Measurements from ENCODE around the gene CDADC1.
"Not testable (repeated sequence)": the region's sequence is repeated elsewhere in the genome, so short reads cannot be mapped to it uniquely, and the experiment has no call there.

CDADC1 gene

GRCh38 chr13:49315756-49316482 is 68.2 kb downstream of the CDADC1 start:
- DNase-seq (ENCODE audit: low spot score): no peak

DNA sequence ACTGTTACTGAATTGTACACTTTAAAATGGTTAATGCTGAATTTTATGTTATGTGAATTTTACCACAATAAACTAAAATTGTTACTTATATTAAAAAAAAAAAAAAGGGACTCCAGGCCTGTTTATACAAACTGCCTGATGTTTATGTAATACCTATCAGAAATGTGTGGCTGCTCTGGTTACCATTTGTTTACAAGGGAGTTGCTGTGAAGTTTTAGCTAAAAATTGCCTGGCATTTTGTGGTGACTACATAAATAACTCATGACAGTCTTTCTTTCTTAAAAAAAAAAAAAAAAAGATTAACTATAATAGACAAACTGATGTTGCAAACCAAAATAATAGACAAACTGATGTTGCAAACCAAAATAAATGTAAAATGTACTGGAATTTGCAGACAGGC is 71.8 kb downstream of the CDADC1 start:
- peak; percentile 35 for DNase-seq (ENCODE audit: low spot score)

- no peak for DNase-seq (ENCODE audit: low spot score)
These were observed 72.2 kb downstream of the CDADC1 start for GRCh38 chr13:49319951-49320350.

DNA sequence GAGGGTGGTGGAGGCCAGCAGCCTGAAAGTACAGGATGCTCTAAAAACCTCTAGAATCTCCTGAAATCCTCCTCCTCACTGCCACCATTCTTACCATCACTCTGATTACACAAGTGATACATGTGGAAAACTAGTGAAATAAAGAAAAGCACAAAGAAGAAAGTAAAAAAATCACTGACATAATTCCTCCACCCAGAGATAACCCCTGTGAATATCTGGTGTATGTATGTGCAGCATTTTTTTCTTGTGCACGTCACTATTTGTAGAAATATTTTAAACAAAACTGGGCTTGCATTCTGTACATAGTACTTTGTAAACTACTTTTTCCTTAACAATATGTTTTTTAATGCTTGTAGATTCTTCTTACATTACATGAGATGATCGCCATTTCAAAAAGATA is 73.2 kb downstream of the CDADC1 start:
- no peak for DNase-seq (ENCODE audit: low spot score)

GRCh38 chr13:49322702-49323101 is 75.0 kb downstream of the CDADC1 start:
- no peak for DNase-seq (ENCODE audit: low spot score)

DNA sequence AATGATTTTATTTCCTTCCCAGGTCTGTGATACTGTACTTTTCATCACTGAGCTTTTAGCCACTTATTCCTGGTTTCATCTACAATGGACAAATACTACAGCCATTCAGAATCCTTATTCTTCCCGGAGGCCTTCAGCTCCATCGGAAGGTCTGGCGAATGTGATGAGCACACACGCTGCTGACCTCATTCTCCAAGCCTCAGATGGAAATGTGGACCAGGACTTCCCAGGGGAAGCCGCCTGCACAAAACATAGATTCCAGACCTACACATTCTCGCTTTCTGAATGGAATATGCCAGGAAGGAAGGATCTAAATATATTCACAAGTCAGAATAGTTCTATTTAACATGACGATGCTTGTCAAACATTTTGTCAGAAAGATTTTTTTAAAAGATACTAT is 75.6 kb downstream of the CDADC1 start:
- DNase-seq (ENCODE audit: low spot score): no peak

GRCh38 chr13:49326222-49326917 is 78.6 kb downstream of the CDADC1 start:
- no peak for DNase-seq (ENCODE audit: low spot score)

DNA sequence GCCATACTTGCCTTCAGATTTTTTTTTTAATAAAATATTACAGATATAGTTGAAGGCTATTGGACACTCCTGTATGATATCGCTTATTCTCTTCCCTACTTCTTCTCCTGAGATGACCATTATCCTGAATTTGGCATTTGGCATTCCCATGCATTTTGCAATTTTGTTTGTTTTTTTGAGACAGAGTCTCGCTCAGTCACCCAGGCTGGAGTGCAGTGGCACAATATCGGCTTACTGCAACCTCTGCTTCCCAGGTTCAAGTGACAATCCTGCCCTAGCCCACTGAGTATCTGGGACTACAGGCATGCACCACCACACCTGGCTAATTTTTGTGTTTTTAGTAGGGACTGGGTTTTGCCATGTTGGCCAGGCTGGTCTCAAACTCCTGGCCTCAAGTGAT is 79.4 kb downstream of the CDADC1 start:
- not testable (repeated sequence) for DNase-seq (ENCODE audit: low spot score)

GRCh38 chr13:49329831-49330545 is 82.3 kb downstream of the CDADC1 start:
- DNase-seq (ENCODE audit: low spot score): no peak

- no peak for DNase-seq (ENCODE audit: low spot score)
These were observed 82.8 kb downstream of the CDADC1 start for GRCh38 chr13:49330546-49330864.

- no peak for DNase-seq (ENCODE audit: low spot score)
These were observed 88.9 kb downstream of the CDADC1 start for GRCh38 chr13:49336655-49337054.

GRCh38 chr13:49340161-49340560 is 92.4 kb downstream of the CDADC1 start:
- DNase-seq (ENCODE audit: low spot score): no peak

DNA sequence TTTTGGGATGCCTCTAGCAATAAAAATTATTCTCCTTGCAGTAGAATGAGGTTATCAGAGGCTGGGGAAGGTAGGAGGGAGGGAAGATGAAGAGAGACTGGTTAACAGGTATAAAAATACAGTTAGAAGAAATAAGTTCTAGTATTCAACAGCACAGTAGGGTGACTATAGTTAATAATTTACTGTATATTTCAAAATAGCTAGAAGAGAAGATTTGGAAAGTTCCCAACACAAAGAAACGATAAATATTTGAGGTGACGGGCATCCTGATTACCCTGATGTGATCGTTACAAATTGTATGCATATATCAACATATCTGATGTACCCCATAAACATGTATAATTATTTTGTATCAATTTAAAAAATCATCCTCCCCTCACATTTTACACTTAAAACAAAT is 93.8 kb downstream of the CDADC1 start:
- DNase-seq (ENCODE audit: low spot score): no peak

GRCh38 chr13:49341941-49342340 is 94.2 kb downstream of the CDADC1 start:
- DNase-seq (ENCODE audit: low spot score): no peak

DNA sequence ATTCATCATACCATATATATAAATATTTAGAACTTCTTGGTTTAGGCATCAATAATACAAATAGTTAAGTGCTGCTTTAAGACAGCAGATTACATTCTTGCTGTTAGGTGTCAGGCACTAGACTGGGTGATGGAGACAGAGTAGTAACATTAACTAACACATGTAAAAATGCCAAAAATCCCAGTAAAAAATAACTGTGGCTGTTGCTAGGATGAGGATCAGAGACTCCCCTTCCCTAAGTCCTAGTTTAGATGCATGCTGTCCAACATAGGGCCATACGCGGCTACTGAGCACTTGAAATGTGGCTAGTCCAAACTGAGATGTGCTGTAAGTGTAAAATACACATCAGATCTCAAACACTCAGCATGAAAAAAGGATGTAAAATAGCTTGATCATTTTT is 94.7 kb downstream of the CDADC1 start:
- DNase-seq (ENCODE audit: low spot score): no peak

Data from AG08395 (cell line).